ENCODE results near the gene ORAI3. TPM values are rescaled to one million over a fixed set of nuclear protein-coding genes. Genes with fewer than 3 reads are reported as not detected.

Gene ORAI3
- total and polyA plus RNA-seq, 2 of the 13 experiments (the other 11 are each of a cell fraction or from before 2014, with no cell fraction given), result 11.4 to 32.0 TPM

DNA sequence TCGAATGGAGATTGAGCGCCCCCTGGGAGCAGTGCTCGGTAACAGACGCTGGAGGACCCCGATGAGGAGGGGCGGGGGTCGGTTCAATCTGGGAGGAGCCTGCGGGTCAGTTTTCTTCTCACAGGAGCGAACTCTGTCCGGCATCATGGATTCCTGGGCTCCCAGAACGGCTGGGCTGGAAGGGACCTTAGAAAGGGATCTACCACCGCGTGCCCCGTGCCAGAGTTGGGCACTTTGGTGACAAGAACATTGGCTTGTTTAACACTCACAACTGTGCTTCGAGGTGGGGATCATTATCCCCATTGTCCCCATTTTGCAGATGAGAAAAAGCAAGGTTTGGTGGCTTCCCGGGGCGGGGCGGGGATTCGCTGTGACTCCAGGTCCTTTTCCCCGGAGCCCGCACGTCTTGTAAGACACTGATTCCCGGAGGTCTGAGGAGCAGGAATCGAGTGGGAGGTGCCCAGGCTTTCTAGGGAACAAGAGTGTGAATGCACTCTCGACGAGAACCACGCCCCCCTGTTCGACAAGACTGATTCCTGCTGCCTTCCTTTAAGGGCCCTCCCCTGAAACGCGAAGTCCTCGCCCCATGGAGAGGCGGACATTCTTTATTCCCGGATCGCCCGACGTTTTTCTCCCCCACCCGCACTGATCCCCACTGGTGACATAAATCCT is 27.0 kb upstream of the ORAI3 start (continued):
- TF ChIP-seq, protein P1, sequence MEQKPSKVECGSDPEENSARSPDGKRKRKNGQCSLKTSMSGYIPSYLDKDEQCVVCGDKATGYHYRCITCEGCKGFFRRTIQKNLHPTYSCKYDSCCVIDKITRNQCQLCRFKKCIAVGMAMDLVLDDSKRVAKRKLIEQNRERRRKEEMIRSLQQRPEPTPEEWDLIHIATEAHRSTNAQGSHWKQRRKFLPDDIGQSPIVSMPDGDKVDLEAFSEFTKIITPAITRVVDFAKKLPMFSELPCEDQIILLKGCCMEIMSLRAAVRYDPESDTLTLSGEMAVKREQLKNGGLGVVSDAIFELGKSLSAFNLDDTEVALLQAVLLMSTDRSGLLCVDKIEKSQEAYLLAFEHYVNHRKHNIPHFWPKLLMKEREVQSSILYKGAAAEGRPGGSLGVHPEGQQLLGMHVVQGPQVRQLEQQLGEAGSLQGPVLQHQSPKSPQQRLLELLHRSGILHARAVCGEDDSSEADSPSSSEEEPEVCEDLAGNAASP (CRISPR knock-in tag; IDR thresholded peaks at IDR 0.05; ENCODE audit: borderline replicate concordance), result no peak
- 0 out of 2 replicates have a peak, but pooled peaks have one; percentile 62 for TF ChIP-seq ZNF607 (CRISPR knock-in tag; IDR thresholded peaks at IDR 0.05; ENCODE audit: borderline replicate concordance)
- no peak for TF ChIP-seq GATA4 (IDR thresholded peaks at IDR 0.05; ENCODE audit: borderline replicate concordance, low read depth)
- TF ChIP-seq CREB1 (IDR thresholded peaks at IDR 0.05), result no peak
- TF ChIP-seq CREB1 (CRISPR knock-in tag; IDR thresholded peaks at IDR 0.05), result no peak
- no peak for TF ChIP-seq MTA3 (CRISPR knock-in tag; IDR thresholded peaks at IDR 0.05)
- TF ChIP-seq ZNF17 (CRISPR knock-in tag; IDR thresholded peaks at IDR 0.05), result no peak
- no peak; the same call in 1 of the 2 replicates for TF ChIP-seq ZNF788 (CRISPR knock-in tag; IDR thresholded peaks at IDR 0.05; ENCODE audit: borderline replicate concordance)
- no peak for TF ChIP-seq ZNF292 (CRISPR knock-in tag; IDR thresholded peaks at IDR 0.05; ENCODE audit: borderline replicate concordance, low read depth)
- no peak for TF ChIP-seq ZBTB21 (CRISPR knock-in tag; IDR thresholded peaks at IDR 0.05)
- TF ChIP-seq HMGA1 (CRISPR knock-in tag; conservative IDR thresholded peaks at IDR 0.05), result no peak
- peak; percentile 57 for TF ChIP-seq HDAC2 (CRISPR knock-in tag; IDR thresholded peaks at IDR 0.05)
- no peak for TF ChIP-seq LCORL (IDR thresholded peaks at IDR 0.05)
- no peak; the same call in 1 of the 2 replicates for TF ChIP-seq LCORL (CRISPR knock-in tag; IDR thresholded peaks at IDR 0.05)
- TF ChIP-seq, protein P2, sequence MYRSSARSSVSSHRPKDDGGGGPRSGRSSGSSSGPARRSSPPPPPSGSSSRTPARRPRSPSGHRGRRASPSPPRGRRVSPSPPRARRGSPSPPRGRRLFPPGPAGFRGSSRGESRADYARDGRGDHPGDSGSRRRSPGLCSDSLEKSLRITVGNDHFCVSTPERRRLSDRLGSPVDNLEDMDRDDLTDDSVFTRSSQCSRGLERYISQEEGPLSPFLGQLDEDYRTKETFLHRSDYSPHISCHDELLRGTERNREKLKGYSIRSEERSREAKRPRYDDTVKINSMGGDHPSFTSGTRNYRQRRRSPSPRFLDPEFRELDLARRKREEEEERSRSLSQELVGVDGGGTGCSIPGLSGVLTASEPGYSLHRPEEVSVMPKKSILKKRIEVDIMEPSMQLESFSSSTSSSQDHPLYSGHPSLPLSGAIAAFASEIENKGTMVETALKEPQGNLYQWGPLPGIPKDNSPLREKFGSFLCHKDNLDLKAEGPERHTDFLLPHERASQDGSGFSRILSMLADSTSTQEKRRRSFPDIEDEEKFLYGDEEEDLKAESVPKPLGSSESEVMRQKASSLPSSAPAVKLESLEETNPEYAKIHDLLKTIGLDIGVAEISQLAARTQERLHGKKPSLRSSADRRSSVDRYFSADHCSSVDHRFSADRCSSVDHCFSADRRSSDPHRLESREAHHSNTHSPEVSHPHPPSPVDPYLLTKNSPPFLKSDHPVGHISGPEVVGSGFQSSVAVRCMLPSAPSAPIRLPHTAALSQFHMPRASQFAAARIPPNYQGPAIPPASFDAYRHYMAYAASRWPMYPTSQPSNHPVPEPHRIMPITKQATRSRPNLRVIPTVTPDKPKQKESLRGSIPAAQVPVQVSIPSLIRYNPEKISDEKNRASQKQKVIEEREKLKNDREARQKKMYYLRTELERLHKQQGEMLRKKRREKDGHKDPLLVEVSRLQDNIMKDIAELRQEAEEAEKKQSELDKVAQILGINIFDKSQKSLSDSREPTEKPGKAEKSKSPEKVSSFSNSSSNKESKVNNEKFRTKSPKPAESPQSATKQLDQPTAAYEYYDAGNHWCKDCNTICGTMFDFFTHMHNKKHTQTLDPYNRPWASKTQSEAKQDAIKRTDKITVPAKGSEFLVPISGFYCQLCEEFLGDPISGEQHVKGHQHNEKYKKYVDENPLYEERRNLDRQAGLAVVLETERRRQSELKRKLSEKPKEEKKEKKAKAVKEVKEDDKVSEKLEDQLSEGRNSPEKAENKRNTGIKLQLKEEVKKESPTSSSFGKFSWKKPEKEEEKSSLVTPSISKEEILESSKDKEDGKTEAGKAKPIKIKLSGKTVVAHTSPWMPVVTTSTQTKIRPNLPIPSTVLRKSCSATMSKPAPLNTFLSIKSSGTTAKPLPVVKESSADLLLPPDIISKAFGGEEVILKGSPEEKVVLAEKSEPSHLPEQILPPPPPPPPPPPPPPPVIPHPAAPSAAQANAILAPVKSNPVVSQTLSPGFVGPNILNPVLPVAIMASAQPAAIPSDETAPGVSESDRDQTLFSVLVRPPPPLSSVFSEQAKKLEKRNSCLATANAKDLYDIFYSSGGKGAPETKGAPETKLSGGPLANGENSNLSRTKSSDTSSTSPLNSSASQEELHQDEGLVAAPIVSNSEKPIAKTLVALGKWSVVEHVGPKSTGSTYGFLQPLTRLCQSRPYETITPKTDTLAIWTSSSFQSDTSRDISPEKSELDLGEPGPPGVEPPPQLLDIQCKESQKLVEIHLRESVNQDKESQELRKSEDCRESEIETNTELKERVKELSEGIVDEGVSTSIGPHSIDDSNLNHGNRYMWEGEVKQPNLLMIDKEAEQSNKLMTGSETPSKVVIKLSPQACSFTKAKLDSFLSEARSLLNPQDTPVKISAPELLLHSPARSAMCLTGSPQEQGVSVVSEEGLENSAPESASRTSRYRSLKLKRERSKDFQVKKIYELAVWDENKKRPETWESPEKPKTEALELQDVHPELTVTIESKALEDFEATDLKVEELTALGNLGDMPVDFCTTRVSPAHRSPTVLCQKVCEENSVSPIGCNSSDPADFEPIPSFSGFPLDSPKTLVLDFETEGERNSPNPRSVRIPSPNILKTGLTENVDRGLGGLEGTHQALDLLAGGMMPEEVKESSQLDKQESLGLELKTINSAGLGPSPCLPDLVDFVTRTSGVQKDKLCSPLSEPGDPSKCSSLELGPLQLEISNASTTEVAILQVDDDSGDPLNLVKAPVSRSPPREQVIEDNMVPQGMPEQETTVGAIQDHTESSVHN (CRISPR knock-in tag; IDR thresholded peaks at IDR 0.05), result no peak
- no peak; the same call in 1 of the 2 replicates for TF ChIP-seq ARHGAP35 (CRISPR knock-in tag; IDR thresholded peaks at IDR 0.05; ENCODE audit: borderline replicate concordance)
- TF ChIP-seq PPARG (CRISPR knock-in tag; conservative IDR thresholded peaks at IDR 0.05), result no peak
- TF ChIP-seq, protein P3, sequence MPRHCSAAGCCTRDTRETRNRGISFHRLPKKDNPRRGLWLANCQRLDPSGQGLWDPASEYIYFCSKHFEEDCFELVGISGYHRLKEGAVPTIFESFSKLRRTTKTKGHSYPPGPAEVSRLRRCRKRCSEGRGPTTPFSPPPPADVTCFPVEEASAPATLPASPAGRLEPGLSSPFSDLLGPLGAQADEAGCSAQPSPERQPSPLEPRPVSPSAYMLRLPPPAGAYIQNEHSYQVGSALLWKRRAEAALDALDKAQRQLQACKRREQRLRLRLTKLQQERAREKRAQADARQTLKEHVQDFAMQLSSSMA (CRISPR knock-in tag; IDR thresholded peaks at IDR 0.05), result no peak
- no peak for TF ChIP-seq ZNF260 (CRISPR knock-in tag; IDR thresholded peaks at IDR 0.05; ENCODE audit: borderline replicate concordance, low read depth)
- no peak; the same call in none of the 2 replicates for TF ChIP-seq ZSCAN31 (CRISPR knock-in tag; IDR thresholded peaks at IDR 0.05; ENCODE audit: low read depth)
